Dendritic cell treated with granulocyte-macrophage colony-stimulating factor and Interleukin-4, amounts not matched to agents 40 ng/mL and 50 ng/mL, for 4 days (primary cell): Measurements from ENCODE around the gene PER1.
"Not testable (repeated sequence)": the region's sequence is repeated elsewhere in the genome, so short reads cannot be mapped to it uniquely, and the experiment has no call there.

Experiments
- H3K27ac Mint-ChIP-seq: one replicate; pipeline ENCODE4 v1.8.0; 2022; ENCODE audit warnings: mild to moderate bottlenecking, mixed read lengths
- H3K27me3 Mint-ChIP-seq: one replicate; pipeline ENCODE4 v1.8.0; 2022; ENCODE audit warnings: mild to moderate bottlenecking, mixed read lengths
- H3K36me3 Mint-ChIP-seq: one replicate; pipeline ENCODE4 v1.8.0; 2022; ENCODE audit warnings: low read depth, mixed read lengths
- H3K4me1 Mint-ChIP-seq: one replicate; pipeline ENCODE4 v1.8.0; 2022; ENCODE audit warnings: low read depth, mixed read lengths
- H3K4me3 Mint-ChIP-seq: one replicate; pipeline ENCODE4 v1.8.0; 2022; ENCODE audit warnings: mild to moderate bottlenecking, moderate library complexity, mixed read lengths
- H3K9me3 Mint-ChIP-seq: one replicate; pipeline ENCODE4 v1.8.0; 2022; ENCODE audit warnings: mixed read lengths
- intact Hi-C: fragments of 100-400 bp; cut with micrococcal nuclease; formaldehyde crosslinking; loops from one replicate; pipeline ENCODE4 v1.15.0; 2022

PER1 gene

GRCh38 chr17:8119581-8120519 lies 32.4 kb downstream of the PER1 start:
- H3K9me3 Mint-ChIP-seq, result no peaks in the 10 kb centered on the region
- no peaks in the 10 kb centered on the region for H3K36me3 Mint-ChIP-seq
- no peak overlapping the region for H3K27ac Mint-ChIP-seq

GRCh38 chr17:8118769-8119580 lies 33.2 kb downstream of the PER1 start:
- H3K4me1 Mint-ChIP-seq, result peaks cover 51% of the 10 kb centered on the region
- H3K27me3 Mint-ChIP-seq, result peaks cover 83% of the 10 kb centered on the region
- no peaks in the 10 kb centered on the region for H3K9me3 Mint-ChIP-seq

More at GRCh38 chr17:8119581-8120519, 32.4 kb downstream of the PER1 start:
- H3K27me3 Mint-ChIP-seq, result peaks cover 83% of the 10 kb centered on the region
- peak overlapping the region; percentile 63 for H3K4me3 Mint-ChIP-seq
- intact Hi-C loops, result loop anchor here (2.0 to 5.0 kb wide), 4 partner anchors 19 to 58 kb away; no protein-coding TSS in a partner anchor
- H3K4me1 Mint-ChIP-seq, result peaks cover 60% of the 10 kb centered on the region

GRCh38 chr17:8117980-8118768 lies 34.0 kb downstream of the PER1 start, which contains the start of gene ALOXE3:
Gene ALOXE3 (minus strand): TSS chr17:8118514. CDS start chr17:8117990, 524 bp downstream.
- peak within 1 kb of the TSS; percentile 78 for H3K4me3 Mint-ChIP-seq
- peak within 1 kb of the TSS; percentile 13 for H3K27ac Mint-ChIP-seq
- H3K27me3 Mint-ChIP-seq, result peaks cover 83% of the 10 kb centered on the region

More at GRCh38 chr17:8118769-8119580, 33.2 kb downstream of the PER1 start:
- peak overlapping the region; percentile 13 for H3K27ac Mint-ChIP-seq
- peak overlapping the region; percentile 78 for H3K4me3 Mint-ChIP-seq
- H3K36me3 Mint-ChIP-seq, result no peaks in the 10 kb centered on the region
- intact Hi-C loops, result loop anchor here (1.0 to 5.0 kb wide), 4 partner anchors 20 to 57 kb away; no protein-coding TSS in a partner anchor

GRCh38 chr17:8117367-8117979 lies 34.7 kb downstream of the PER1 start:
- Mint-ChIP-seq H3K4me1 (peaks cover 36% of the 10 kb centered on the region), H3K27ac (no peak overlapping the region), H3K36me3 (no peaks in the 10 kb centered on the region), H3K9me3 (no peaks in the 10 kb centered on the region), H3K27me3 (peaks cover 83% of the 10 kb centered on the region), H3K4me3 (peak overlapping the region; percentile 78)
- intact Hi-C loops, result loop anchor here (5.0 kb wide), 2 partner anchors 40 to 55 kb away; no protein-coding TSS in a partner anchor

More at GRCh38 chr17:8117980-8118768, 34.0 kb downstream of the PER1 start, which contains the start of gene ALOXE3:
- Mint-ChIP-seq H3K4me1 (peaks cover 43% of the 10 kb centered on the region), H3K36me3 (no peaks in the 10 kb centered on the region), H3K9me3 (no peaks in the 10 kb centered on the region)
- intact Hi-C loops, result loop anchor here (1.0 to 5.0 kb wide), 4 partner anchors 21 to 56 kb away; no protein-coding TSS in a partner anchor

- no peak overlapping the region for H3K4me3 Mint-ChIP-seq
- H3K27ac Mint-ChIP-seq, result no peak overlapping the region
- H3K27me3 Mint-ChIP-seq, result peaks cover 84% of the 10 kb centered on the region
- H3K9me3 Mint-ChIP-seq, result no peaks in the 10 kb centered on the region
- H3K4me1 Mint-ChIP-seq, result peaks cover 34% of the 10 kb centered on the region
- intact Hi-C loops, result loop anchor here (5.0 kb wide), 2 partner anchors 39 to 54 kb away; no protein-coding TSS in a partner anchor
- no peaks in the 10 kb centered on the region for H3K36me3 Mint-ChIP-seq
These were observed 35.4 kb downstream of the PER1 start for GRCh38 chr17:8116776-8117175.

GRCh38 chr17:8110907-8111306 lies 41.3 kb downstream of the PER1 start:
- Mint-ChIP-seq H3K27me3 (peaks cover 92% of the 10 kb centered on the region), H3K4me1 (peaks cover 11% of the 10 kb centered on the region), H3K9me3 (no peaks in the 10 kb centered on the region), H3K36me3 (no peaks in the 10 kb centered on the region), H3K4me3 (no peak overlapping the region), H3K27ac (no peak overlapping the region)
- intact Hi-C loops, result no loop called here

- peaks cover 90% of the 10 kb centered on the region for H3K27me3 Mint-ChIP-seq
- no peak overlapping the region for H3K27ac Mint-ChIP-seq
These were observed 41.8 kb downstream of the PER1 start for GRCh38 chr17:8110456-8110804.

GRCh38 chr17:8109661-8110455 lies 42.3 kb downstream of the PER1 start:
- Mint-ChIP-seq H3K36me3 (no peaks in the 10 kb centered on the region), H3K4me3 (peak overlapping the region; percentile 30), H3K9me3 (no peaks in the 10 kb centered on the region), H3K4me1 (peaks cover 14% of the 10 kb centered on the region), H3K27ac (no peak overlapping the region), H3K27me3 (peaks cover 89% of the 10 kb centered on the region)
- intact Hi-C loops, result no loop called here

More at GRCh38 chr17:8110456-8110804, 41.8 kb downstream of the PER1 start:
- Mint-ChIP-seq H3K9me3 (no peaks in the 10 kb centered on the region), H3K4me1 (peaks cover 14% of the 10 kb centered on the region), H3K36me3 (no peaks in the 10 kb centered on the region), H3K4me3 (no peak overlapping the region)
- intact Hi-C loops, result no loop called here

GRCh38 chr17:8108972-8109660 lies 43.1 kb downstream of the PER1 start:
- H3K27ac Mint-ChIP-seq, result no peak overlapping the region
- H3K27me3 Mint-ChIP-seq, result peaks cover 86% of the 10 kb centered on the region
- H3K9me3 Mint-ChIP-seq, result no peaks in the 10 kb centered on the region
- H3K4me1 Mint-ChIP-seq, result peaks cover 14% of the 10 kb centered on the region
- intact Hi-C loops, result no loop called here
- H3K4me3 Mint-ChIP-seq, result no peak overlapping the region
- H3K36me3 Mint-ChIP-seq, result no peaks in the 10 kb centered on the region

- H3K27ac Mint-ChIP-seq, H3K9me3 Mint-ChIP-seq, intact Hi-C loops, H3K36me3 Mint-ChIP-seq, H3K4me3 Mint-ChIP-seq: not testable (repeated sequence)
- peaks cover 76% of the 10 kb centered on the region for H3K27me3 Mint-ChIP-seq
- peaks cover 23% of the 10 kb centered on the region for H3K4me1 Mint-ChIP-seq
These were observed 45.2 kb downstream of the PER1 start for GRCh38 chr17:8106980-8107379.

GRCh38 chr17:8105957-8106398 lies 46.2 kb downstream of the PER1 start:
- Mint-ChIP-seq H3K4me3 (no peak overlapping the region), H3K9me3 (no peaks in the 10 kb centered on the region), H3K27ac (no peak overlapping the region), H3K4me1 (peaks cover 23% of the 10 kb centered on the region), H3K27me3 (peaks cover 67% of the 10 kb centered on the region), H3K36me3 (no peaks in the 10 kb centered on the region)
- intact Hi-C loops, result no loop called here

GRCh38 chr17:8104911-8105310 lies 47.3 kb downstream of the PER1 start:
- no peak overlapping the region for H3K27ac Mint-ChIP-seq
- H3K4me3 Mint-ChIP-seq, result no peak overlapping the region
- H3K9me3 Mint-ChIP-seq, result no peaks in the 10 kb centered on the region
- intact Hi-C loops, result no loop called here
- H3K36me3 Mint-ChIP-seq, result no peaks in the 10 kb centered on the region
- H3K4me1 Mint-ChIP-seq, result peaks cover 22% of the 10 kb centered on the region
- H3K27me3 Mint-ChIP-seq, result peaks cover 57% of the 10 kb centered on the region
